Esophagus muscularis mucosa (tissue), 3 donors: ENCODE data around the gene CREBZF.

Experiments
- CTCF ChIP-seq, 3 experiments: fragments of 200-600 bp in 2 of 3; fragments of 450-650 bp in 1 of 3; sonication (generic) in 2 of 3; IDR thresholded peaks; one replicate each; pipeline ENCODE4 v1.5.1; 2017 to 2019; ENCODE audit warnings: antibody characterized with exemption in 3 of 3, mild to moderate bottlenecking in 2 of 3, moderate library complexity in 1 of 3
- POLR2A ChIP-seq: fragments of 450-650 bp; IDR thresholded peaks from one replicate; pipeline ENCODE4 v1.6.1; 2017; ENCODE audit warnings: antibody characterized with exemption, moderate library complexity, mild to moderate bottlenecking, low read depth
- POLR2AphosphoS5 ChIP-seq, 2 donors: sonication (generic); formaldehyde crosslinking; IDR thresholded peaks; one replicate each; pipeline ENCODE4 v1.6.1; 2017; ENCODE audit warnings: antibody characterized with exemption in 2 of 2

GRCh38 chr11:85668157-85668556, 3.2 kb upstream of the CREBZF start:
- TF ChIP-seq POLR2A: no peak
- no peak for TF ChIP-seq POLR2AphosphoS5 (IDR thresholded peaks at IDR 0.05)
- no peak for TF ChIP-seq CTCF (IDR thresholded peaks at IDR 0.05)
